ENCODE data around the gene SUSD1. TPM values are rescaled to one million over a fixed set of nuclear protein-coding genes. Genes with fewer than 3 reads are reported as not detected.

The SUSD1 gene
- total and polyA plus RNA-seq, 9 of the 15 experiments (the other 6 are each of a cell fraction or from before 2014, with no cell fraction given), result 10.9 to 44.4 (median 36.1) TPM

DNA sequence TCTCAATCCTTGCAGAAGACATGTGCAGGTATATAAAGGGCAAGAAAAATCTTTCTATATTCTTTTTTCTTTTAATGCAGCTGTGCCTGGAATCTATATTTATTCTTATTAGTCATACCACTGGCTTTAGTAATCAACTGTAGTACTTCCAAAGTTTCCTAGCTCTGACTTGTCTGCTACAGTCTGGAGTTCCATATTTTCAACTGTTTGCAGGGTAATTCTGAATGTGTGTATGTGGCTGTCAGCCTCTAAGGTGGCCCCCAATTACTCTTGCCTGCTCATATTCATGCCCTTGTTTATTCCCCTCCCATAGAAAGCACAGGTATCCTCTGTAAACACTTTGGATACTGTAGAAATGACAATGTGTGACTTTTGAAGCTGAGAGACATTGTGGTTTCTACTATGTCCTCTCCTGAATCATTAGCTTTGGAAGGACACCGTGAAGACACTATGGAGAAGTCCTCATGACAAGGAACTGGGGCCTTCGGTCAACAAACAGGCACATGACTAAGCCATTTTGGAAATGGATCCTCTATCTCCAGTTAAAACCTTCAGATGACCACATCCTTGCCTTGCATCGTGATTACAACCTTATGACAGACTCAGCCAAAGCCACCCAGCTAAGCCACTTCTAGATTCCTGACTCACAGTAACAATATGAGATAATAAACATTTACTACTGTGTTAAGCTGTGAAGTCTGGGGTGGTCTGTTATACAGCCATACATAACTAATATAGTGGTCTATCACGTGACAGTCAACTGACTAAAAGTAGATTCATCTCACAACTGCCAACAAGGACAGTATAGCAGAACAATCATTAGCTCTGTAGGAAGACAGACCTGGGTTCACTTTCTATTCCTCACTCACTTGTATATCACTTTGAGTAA, 49.5 kb upstream of the SUSD1 start (continued):
- no peak for TF ChIP-seq FOXK1 (CRISPR knock-in tag; IDR thresholded peaks at IDR 0.05; ENCODE audit: borderline replicate concordance)
- peak; percentile 88 for TF ChIP-seq FOSL1 (tag; conservative IDR thresholded peaks at IDR 0.05)
- no peak for TF ChIP-seq ZBED1 (IDR thresholded peaks at IDR 0.05)
- no peak for TF ChIP-seq SIRT6 (IDR thresholded peaks at IDR 0.05; ENCODE audit: low read depth, low read length)
- TF ChIP-seq KAT8 (IDR thresholded peaks at IDR 0.05; ENCODE audit: low read depth), result no peak
- peak; percentile 82 for TF ChIP-seq MAFF (IDR thresholded peaks at IDR 0.05; ENCODE audit: low read length)
- no peak for TF ChIP-seq U2AF1 (optimal IDR thresholded peaks at IDR 0.05; ENCODE audit: low read depth, low read length)
- TF ChIP-seq ZNF121 (CRISPR knock-in tag; conservative IDR thresholded peaks at IDR 0.05), result no peak
- TF ChIP-seq HDAC8 (tag; IDR thresholded peaks at IDR 0.05), result peak; percentile 94
- no peak for TF ChIP-seq SRSF7 (optimal IDR thresholded peaks at IDR 0.05; ENCODE audit: low read depth, low read length)
- no peak for TF ChIP-seq ZC3H11A (IDR thresholded peaks at IDR 0.05; ENCODE audit: low read depth, low read length)
- peak; percentile 59 for TF ChIP-seq ZFX (CRISPR knock-in tag; IDR thresholded peaks at IDR 0.05)
- no peak; the same call in 1 of the 2 replicates for TF ChIP-seq CC2D1A (IDR thresholded peaks at IDR 0.05)
- TF ChIP-seq EZH2 (IDR thresholded peaks at IDR 0.05; ENCODE audit: borderline replicate concordance, low read depth, low read length), result no peak
- no peak for TF ChIP-seq PHF20 (IDR thresholded peaks at IDR 0.05; ENCODE audit: partially characterized antibody)
- TF ChIP-seq ZKSCAN1 (IDR thresholded peaks at IDR 0.05; ENCODE audit: low read depth, low read length), result no peak
- no peak for TF ChIP-seq NCOA2 (IDR thresholded peaks at IDR 0.05; ENCODE audit: partially characterized antibody in 2 of 2)
- peak; percentile 80; the same call in 1 of the 2 replicates for TF ChIP-seq TCFL5 (CRISPR knock-in tag; conservative IDR thresholded peaks at IDR 0.05)
- TF ChIP-seq STAT5A (IDR thresholded peaks at IDR 0.05; ENCODE audit: borderline replicate concordance, low read length), result 0 out of 2 replicates have a peak, but pooled peaks have one; percentile 36
- no peak for TF ChIP-seq ARID2 (IDR thresholded peaks at IDR 0.05)
- 0 out of 2 replicates have a peak, but pooled peaks have one; percentile 15 for TF ChIP-seq ZNF354B (CRISPR knock-in tag; IDR thresholded peaks at IDR 0.05)
- TF ChIP-seq ZNF699 (CRISPR knock-in tag; IDR thresholded peaks at IDR 0.05; ENCODE audit: insufficient replicate concordance), result no peak
- TF ChIP-seq EGR1 (conservative IDR thresholded peaks at IDR 0.05), result no peak
- no peak for TF ChIP-seq SRSF3 (IDR thresholded peaks at IDR 0.05; ENCODE audit: insufficient read depth, low read length)
- no peak for TF ChIP-seq NKRF (IDR thresholded peaks at IDR 0.05; ENCODE audit: borderline replicate concordance)
- TF ChIP-seq HDAC3 (IDR thresholded peaks at IDR 0.05; ENCODE audit: borderline replicate concordance, partially characterized antibody), result no peak
- TF ChIP-seq MAX (CRISPR knock-in tag; IDR thresholded peaks at IDR 0.05), result 0 out of 2 replicates have a peak, but pooled peaks have one; percentile 46
- peak; percentile 79 for TF ChIP-seq TCF3 (CRISPR knock-in tag; IDR thresholded peaks at IDR 0.05)

Data from K562 (cell line).